HG03139 (cell line): ENCODE measurements around the gene AGTR1.
"Not testable (repeated sequence)": the region's sequence is repeated elsewhere in the genome, so short reads cannot be mapped to it uniquely, and the experiment has no call there.

Experiments
- ATAC-seq: cut with Tn5 transposase; IDR thresholded peaks from one replicate; pipeline ENCODE4 v1.9.1; 2021; ENCODE audit not compliant: unreplicated experiment

Gene AGTR1

DNA sequence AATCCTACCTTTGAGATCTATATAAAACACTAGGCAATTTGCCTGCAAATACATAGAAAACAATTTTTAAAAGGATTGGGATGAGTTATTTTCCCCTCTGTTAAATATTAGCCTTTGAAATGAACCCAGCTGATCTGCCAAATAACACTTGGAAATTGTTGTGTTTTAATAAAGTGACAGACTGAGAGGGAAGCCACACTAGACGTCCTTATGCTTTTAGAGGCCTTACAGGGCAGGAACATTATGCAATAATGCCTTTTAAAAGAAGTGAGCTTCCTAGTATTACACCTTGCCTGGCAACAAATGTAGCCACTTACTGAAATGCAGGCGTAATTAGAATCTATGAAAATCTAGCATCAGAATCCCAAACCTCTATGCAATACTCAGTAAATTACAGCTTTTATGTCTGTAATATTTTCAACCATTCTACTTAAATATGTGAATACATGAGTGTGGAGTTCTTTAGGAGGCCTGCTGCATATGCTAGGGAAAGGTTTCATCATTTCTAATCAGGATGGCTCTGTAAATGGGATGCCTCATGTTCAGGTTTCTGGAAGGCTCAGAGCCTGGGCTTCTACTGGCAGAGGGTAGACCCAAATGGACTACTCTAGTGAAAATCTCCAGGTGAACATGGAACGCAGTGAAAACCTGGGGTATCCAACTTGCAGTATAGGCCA is 20.3 kb downstream of the AGTR1 start:
- ATAC-seq = no peak

DNA sequence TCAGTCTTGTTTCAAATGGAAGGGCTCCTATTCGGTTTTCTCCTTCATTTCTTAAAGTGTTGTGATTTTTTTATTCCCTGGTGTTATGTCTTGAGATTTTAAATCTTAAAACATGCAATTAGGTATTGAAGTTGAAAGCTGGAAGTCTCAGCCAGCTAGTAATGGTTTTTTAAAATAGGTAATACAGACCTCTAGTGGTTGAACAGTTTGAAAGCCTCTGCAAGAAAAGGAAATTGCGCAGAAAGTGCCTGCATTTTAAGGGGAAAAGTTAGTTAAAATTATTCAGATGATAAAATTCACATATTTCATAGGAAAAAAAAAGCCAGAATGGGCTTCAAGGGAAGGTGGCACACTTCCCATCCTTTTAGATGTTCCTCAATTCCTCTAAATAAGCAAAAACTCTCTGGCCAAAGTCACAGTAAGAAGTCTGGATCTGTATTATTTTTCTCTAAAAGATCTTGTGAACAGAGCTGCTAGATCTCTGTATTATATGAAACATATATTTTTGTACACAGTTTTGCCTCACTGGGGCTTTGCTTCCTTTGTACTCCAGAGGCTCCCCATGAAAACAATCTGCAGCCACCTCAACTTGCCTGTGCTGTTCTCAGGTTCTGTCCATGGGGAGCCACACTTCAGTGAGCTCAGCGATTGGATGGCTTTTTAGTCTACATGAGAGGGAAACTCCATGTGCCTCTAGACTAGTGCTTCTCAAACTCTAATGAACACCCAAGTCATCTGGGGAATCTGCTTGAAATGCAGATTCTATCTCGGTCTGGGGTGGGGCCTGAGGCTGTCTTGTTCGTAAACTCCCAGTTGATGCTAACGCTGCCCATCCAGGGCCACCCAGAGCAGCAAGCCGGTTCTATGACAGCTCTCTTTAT is 21.5 kb downstream of the AGTR1 start:
- ATAC-seq = no peak

DNA sequence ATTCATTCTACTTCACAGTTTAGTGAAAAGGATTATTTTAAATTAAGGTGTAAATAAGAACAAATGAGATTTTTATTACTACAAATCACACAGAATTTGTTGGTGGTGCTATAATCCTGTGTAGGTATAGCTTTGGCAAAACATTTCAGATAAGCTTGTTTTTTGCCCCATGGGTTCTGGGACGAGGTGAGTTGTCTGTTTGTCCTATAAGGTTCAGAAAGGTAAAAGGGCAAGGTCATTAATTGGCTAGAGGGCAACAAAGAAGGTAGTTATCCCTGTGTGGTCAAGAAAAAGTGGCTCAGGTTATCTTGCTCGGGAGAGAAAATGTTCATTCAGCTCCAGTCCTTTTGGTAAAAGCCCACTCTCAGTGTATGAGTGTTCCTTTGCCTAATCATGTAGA is 23.2 kb downstream of the AGTR1 start:
- no peak for ATAC-seq

DNA sequence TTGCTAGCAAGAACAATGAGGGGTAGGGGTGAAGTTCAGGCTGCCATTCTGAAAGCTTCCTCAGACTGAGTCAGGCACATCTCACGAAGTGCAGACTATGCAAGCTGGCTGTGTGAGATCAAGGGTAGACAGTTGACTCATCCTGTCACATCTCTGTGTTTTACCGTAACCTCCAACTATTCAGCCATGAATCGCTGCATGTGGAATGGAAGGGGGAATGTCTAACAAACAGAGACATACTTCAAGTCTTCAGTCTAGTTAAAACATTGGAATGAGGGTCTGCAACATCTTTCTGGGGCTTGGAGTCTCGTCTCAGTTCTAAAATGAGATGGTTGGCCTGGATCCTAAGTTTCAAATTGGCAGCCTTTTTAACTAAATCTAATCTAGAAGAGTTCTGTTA is 25.9 kb downstream of the AGTR1 start:
- ATAC-seq = no peak

DNA sequence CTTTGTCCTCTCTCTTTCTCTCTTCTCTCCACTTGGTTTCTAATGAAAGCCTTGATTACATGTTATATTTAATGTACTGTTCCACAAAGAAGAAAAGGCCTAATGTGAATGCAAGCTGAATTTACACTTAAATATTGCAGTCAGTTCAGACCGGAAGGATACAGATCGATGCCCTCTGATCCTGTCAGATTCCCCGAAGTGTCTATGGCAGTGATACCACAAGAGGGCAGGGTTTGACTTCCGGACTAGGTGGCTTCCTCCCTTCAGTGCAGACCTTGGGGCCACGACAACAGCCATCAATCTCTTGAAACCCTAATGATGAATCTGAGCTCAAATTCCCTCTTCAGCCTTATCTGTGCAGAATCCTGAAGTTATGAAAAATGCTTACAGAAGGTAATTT is 29.5 kb downstream of the AGTR1 start:
- ATAC-seq = peak; percentile 87

DNA sequence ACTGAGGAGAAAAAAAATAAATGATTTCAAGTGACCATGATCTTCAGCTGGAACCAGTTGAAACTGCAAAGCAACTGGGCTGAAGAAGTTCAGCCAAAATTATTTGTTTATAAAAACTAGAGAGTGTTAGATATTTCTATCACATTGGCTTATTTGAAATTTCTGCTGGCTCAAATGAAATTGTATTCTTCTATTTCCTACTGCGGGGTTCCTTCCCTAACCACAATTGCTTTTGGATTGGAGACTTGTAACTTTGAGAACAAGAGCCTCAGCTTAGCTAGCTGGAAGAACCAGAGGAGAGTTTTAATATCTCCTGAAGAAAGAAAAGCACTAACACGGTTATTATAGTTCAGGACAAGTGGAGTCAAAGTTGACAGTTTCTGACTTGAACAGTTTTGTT is 31.1 kb downstream of the AGTR1 start:
- ATAC-seq = no peak

DNA sequence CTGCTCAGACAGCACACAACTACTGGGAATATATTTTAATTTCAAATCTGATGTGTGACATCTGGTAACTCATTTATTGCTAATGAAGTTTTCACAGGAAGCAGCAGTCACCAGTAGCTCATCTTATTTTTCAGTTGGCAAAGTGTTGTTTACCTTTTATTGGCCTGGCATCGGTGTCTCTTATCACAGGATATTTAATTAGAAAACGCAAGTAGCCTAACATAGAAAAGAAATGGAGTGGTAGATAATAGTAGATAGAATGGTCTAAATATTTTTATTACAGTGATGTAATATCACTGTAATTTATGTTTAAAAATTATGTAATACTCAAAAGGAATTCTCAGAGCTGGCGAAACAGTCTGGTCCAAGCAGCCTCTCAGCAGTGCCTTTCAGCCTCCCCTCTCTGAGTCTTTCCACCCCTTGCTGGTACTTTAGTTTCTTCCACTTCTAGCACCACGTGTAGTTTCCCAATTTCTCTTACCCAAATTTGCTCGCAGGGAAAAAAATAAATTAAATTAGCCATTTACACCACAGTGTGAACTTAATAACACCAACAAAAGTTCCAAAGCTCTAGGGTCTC is 31.9 kb downstream of the AGTR1 start:
- ATAC-seq = no peak

DNA sequence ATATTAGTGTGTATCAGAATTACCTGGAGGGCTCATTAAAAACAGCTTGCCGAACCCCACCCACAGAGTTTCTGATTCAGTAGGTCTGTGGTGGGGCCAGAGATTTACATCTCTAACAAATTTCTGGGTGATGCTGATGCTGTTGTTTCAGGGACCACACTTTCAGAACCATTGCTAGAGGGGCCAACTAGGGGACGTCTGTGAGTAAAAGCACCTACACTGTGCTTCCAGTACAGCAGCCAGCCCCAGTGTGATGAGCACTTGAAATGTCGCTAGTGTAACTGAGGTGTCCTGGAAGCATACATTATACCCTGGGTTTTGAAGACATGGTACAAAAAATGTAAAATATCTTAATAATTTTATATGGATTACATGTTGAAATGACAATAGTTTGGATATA is 33.0 kb downstream of the AGTR1 start:
- no peak for ATAC-seq

DNA sequence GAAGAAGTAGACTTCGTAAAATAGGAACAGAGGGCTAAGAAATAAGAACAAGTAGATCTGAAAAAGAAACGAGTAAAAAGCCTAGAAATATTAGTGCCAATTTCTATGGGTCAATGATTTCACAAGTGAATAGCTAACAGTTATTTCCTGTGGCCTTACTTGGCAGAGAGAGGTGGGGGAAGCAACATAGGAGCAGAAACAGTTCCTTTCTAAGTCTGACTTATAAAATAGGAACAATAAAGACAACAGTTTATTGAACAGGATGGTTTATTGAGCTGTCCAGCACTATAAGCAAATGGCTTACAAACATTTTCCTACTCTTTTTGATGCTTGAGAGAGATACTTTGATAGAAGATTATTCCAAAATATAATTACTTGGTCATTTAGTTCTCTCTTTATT is 37.9 kb downstream of the AGTR1 start:
- no peak for ATAC-seq

DNA sequence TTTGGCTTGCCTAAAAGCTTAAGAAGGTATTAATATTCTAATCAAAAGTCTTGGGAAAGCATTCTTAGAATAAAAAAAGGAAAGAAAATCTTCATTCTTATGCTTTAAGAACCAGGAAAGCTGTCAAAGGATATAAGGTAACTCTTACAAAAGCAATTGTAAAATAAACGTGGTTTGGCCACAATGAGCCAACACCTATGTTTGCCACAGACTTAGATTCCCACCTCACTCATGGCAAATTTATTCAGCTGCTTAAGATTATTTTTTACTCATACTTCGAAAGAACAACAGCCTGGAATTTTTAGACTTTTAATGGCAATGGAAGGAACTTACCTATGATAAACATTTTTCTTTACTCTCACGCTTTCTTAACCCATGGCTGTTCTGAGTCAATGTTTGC is 38.4 kb downstream of the AGTR1 start:
- ATAC-seq = no peak

DNA sequence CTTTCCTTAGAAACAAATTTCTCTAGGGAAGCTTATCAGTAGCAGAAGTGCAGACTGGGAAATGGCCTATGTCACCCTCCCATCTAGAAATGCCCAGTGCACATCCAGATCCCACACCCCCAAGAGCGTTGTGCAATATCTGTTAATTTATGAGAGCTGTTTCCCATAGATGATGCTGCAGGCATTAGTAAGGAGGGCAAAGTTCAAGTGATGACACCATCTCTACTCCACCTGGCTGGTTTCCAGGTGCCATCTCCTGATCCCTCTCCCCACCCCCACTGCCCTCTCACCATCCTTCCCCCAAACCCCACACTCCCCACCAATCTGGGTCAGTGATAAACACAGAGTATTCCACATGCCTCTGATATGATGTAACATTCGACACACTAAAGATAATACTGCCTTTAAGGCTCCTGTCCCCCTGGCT is 39.4 kb downstream of the AGTR1 start:
- ATAC-seq = no peak

DNA sequence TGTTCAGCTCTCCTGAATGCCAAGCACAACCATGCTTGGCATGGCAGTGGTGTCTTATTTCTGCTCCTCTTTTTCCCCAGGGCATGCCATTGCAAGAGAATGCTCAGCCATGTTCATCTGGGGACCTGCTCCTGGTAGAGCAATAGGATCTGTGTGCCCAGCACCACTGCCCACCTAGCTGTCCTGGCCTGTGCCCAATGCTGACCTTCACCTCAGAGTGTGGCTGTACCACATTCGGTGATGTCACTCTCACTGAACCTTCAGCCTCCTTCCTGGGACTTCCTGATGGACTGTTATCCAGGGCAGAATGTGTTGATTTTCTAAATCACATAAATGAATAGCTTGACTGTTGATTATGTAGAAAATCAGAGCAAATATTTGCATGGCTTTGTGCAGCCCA is 42.0 kb downstream of the AGTR1 start:
- ATAC-seq = no peak

DNA sequence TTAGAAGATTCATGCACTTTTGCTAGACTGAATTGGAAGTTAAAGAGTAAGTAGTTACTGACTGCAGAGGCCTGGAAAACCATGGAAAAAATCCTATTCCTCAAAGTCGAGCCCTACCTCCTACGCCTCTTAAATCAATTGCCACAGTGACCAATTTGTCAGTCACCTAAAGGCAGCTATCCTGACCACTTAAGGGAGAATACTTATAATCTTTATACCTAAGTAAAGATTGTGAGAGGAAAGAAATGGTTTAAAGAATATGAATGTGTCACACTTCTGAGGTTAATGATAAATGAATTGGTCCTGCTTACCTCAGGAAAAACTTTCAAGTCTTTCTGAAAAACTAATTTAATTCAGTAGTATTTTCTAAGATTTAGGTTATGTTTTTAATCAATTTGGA is 42.6 kb downstream of the AGTR1 start:
- ATAC-seq = no peak

DNA sequence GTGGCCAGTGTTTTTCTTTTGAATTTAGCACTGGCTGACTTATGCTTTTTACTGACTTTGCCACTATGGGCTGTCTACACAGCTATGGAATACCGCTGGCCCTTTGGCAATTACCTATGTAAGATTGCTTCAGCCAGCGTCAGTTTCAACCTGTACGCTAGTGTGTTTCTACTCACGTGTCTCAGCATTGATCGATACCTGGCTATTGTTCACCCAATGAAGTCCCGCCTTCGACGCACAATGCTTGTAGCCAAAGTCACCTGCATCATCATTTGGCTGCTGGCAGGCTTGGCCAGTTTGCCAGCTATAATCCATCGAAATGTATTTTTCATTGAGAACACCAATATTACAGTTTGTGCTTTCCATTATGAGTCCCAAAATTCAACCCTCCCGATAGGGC is 43.5 kb downstream of the AGTR1 start:
- no peak for ATAC-seq

DNA sequence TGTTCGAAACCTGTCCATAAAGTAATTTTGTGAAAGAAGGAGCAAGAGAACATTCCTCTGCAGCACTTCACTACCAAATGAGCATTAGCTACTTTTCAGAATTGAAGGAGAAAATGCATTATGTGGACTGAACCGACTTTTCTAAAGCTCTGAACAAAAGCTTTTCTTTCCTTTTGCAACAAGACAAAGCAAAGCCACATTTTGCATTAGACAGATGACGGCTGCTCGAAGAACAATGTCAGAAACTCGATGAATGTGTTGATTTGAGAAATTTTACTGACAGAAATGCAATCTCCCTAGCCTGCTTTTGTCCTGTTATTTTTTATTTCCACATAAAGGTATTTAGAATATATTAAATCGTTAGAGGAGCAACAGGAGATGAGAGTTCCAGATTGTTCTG is 44.4 kb downstream of the AGTR1 start:
- ATAC-seq = no peak

DNA sequence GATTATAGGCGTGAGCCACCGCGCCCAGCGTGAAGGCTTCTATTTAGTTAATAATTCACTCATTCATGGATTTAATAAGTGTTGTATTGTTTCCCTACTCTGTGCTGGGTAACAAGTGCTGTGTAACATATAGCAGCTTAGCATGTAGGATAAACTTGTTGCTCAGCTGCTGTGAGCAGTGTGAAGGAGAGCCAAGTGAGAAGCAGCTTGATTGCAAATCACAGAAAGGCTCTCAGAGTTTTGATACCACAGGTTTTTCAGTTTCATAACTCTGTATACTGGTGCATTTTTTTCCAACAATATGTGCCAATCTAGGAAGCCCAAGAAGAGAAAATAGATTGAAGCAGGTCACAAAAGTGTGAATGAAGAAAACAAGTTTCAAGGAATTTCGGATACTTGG is 48.4 kb downstream of the AGTR1 start:
- ATAC-seq = no peak

DNA sequence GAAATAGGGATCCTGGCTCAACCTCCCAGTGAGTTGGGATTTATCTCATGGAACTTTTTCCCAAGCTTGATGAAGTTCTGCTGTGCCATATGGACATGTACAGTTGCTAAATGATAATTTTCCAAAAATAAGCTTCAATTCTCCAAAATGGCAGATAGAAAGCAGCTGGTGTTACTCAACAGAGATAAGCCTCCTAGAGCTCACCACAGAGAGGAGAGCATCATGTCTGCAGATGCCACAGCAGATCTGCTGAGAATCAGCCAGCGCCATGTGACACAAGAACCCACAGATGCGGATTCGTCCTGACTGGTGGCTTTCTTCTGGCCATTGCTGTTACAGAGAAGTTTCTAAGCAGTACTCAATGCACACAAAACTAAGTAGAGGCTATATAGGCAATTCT is 50.6 kb downstream of the AGTR1 start:
- ATAC-seq = no peak

DNA sequence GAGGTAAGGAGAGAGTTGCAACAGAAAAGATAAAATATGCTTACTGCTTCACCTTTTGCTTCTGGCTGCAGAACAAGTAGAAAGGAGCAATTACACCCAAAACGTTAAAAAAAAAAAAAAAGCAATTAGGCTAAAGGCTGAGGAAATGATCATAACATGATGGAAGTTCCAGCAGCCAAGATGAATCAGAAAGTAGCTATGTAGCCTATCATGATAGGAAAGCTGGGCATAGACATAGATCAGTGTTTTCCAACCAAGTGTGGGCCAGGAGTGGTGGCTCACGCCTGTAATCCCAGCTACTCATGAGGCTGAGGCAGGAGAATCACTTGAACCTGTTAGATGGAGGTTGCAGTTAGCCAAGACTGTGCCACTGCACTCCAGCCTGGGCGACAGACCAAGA is 52.6 kb downstream of the AGTR1 start:
- no peak for ATAC-seq

DNA sequence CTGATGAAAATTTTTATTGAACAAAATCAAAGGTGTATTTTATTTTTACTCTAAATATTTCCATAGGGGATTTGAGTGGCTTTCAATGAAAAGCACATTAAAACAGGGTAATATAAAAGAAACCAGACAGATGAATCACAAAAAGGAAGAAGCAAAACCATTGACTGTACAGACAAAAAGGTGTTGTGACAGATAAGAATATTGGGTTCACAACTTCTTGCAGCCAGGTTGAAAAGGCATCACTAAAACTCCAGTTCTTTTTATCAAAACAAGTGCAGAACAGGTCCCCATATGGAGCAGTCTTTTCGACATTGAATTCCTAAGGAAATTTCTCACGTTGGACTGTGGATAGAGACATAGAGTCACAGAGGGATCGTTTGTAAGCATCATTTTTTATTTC is 53.8 kb downstream of the AGTR1 start:
- no peak for ATAC-seq

DNA sequence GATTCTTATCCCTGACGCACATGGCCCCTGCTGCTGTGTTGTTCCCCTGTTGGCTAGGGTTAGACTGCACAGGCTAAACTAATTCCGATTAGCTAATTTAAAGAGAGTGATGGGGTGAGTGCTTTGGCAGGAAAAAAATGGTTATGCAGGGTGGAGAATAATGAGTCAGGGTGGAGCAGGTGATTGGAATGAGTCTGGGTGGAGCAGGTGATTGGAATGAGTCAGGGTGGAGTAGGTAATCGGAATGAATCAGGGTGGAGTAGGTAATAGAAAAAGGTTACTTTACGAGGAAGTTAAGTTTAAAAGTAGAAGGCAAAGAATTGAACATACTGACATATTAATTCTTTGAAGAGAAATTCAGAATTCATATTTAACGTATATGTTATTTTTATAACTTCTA is 55.7 kb downstream of the AGTR1 start:
- ATAC-seq = not testable (repeated sequence)

DNA sequence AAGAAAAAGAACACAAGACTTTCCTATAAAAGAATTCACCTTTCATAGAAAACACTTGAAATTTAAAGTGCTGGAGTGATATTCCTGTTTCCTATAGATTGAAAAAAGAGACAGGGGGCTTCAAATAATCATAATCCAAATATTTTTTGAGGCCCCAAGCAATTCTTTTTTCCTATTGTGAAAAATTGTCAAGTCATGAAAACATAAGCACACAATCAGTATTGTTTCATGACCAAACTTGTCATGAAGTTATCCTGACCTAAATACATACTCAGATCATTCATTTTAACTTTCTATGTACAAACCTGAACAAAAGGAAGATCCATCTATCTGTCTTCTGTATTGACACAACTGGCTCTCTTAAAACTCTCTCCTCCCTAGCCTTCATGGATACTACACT is 57.9 kb downstream of the AGTR1 start:
- no peak for ATAC-seq

DNA sequence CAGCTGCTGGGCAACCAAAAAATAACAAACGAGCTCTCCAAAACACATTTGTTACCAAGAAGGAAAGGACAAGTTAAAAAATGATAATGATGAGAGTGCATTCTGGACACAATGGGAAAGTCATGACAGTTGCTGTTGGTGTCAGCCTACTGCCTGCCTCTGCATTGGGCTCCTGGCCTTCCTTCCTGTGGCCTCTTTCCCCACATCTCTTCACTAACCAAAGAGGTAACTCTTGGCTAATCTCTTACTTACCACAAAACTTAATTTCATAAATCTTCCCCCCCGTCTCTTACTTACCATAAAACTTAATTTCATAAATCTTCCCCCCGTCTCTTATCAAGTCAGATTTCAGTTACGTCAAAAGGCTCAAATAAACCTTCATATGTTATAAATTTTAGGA is 58.6 kb downstream of the AGTR1 start:
- no peak for ATAC-seq
